GM18951 (cell line): ENCODE data around the gene ATP6AP2.
"Not testable (repeated sequence)": the region's sequence is repeated elsewhere in the genome, so short reads cannot be mapped to it uniquely, and the experiment has no call there.

ENCODE experiments used
- POLR2A ChIP-seq: IDR thresholded peaks from 4 replicates; pipeline ENCODE4 v1.6.1; 2011; ENCODE audit warnings: mild to moderate bottlenecking; ENCODE audit not compliant: insufficient read length, insufficient read depth; ENCODE audit errors: extremely low read depth
- in situ Hi-C: fragments of 300-500 bp; cut with MboI; formaldehyde crosslinking; loops from one replicate; pipeline ENCODE4 v1.12.0; 2022; ENCODE audit warnings: low sequenced_read_pairs, mixed read lengths, inconsistent platforms; ENCODE audit not compliant: unreplicated experiment

Gene ATP6AP2

DNA sequence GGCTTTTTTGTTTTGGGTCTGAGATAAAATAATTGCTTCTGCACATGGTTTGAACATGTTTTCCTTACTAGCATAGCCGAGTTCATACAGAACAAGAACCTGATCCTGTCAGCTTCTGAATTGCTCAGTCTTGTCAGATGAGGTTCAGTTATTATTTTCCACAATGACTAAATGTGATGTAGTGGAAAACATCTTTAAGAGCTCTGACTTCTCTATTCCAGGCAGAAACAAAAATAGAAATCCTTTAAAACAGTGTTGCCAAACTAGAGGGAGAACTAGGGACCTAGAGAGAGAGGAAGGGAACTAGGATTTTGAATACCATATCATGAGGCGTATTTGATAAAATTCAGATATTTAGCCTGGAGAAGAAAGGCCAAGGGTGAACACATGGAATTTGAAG, 2.0 kb downstream of the ATP6AP2 start:
- TF ChIP-seq POLR2A = no peak
- in situ Hi-C loops = no loop called here

GRCh38 chrX:40587623-40588022, 6.9 kb downstream of the ATP6AP2 start:
- in situ Hi-C loops = not testable (repeated sequence)

- in situ Hi-C loops = not testable (repeated sequence)
Observed at GRCh38 chrX:40589616-40590321, 9.0 kb downstream of the ATP6AP2 start.

- in situ Hi-C loops = no loop called here
- no peak for TF ChIP-seq POLR2A
Observed at GRCh38 chrX:40603446-40603845, 22.7 kb downstream of the ATP6AP2 start.

DNA sequence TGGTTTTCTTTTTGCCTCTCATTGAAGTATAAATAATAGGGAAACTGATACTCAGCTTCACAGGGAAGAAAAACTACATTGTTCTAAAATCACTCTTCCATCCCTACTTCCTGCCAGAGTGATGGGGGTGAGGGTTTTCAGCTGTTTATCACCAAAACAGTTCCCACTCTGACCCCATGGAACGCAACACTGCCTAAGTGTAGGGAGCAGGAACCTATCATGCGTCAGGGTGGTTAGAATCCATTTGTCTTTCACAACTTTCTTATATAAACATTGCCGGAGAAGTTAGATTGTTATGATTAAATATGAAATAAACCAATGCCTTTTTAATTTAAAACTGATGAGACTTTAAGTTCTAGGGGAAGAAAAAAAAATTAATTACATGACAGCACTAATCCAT, 26.6 kb downstream of the ATP6AP2 start:
- TF ChIP-seq POLR2A = no peak
- in situ Hi-C loops = no loop called here

DNA sequence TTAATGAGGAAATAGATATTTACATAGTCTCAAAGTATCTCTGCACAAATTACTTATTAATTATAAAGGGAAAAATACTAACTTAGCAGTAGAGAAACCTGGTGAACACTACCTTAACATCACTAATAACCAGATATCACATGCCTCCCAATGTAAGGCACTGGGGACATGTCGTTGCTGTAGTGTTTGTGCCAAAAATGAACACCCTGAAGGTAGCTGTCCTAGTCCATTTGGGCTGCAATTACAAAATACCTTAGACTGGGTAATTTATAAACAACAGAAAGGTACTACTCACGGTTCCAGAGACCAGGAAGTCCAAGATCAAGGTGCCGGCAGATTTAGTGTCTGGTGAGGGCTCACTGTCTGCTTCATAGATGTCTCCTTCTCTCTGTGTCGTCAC, 31.7 kb downstream of the ATP6AP2 start:
- no peak for TF ChIP-seq POLR2A
- in situ Hi-C loops = no loop called here

- in situ Hi-C loops = no loop called here
- no peak for TF ChIP-seq POLR2A
Observed at GRCh38 chrX:40615976-40616375, 35.2 kb downstream of the ATP6AP2 start.

- no peak for TF ChIP-seq POLR2A
- in situ Hi-C loops = no loop called here
Observed at GRCh38 chrX:40617566-40617965, 36.8 kb downstream of the ATP6AP2 start.

GRCh38 chrX:40622479-40623138, 41.8 kb downstream of the ATP6AP2 start:
- TF ChIP-seq POLR2A = no peak
- in situ Hi-C loops = no loop called here

- TF ChIP-seq POLR2A = no peak
- in situ Hi-C loops = no loop called here
Observed at GRCh38 chrX:40623139-40623536, 42.4 kb downstream of the ATP6AP2 start, which contains the start of gene MPC1L. MPC1L (plus strand) TSS chrX:40623428; CDS start chrX:40623566, 138 bp downstream.

DNA sequence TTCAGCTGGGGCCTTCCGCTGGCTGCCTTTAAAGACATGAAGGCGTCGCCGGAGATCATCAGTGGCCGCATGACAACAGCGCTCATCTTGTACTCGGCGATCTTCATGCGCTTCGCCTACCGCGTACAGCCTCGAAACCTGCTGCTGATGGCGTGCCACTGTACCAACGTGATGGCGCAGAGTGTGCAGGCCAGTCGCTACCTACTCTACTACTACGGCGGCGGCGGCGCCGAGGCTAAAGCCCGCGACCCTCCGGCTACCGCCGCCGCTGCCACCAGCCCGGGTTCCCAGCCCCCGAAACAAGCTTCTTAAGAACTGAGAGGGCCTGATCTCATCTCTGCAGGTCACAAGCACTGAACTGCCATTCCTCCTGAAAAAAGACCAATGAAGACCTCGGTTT, 42.9 kb downstream of the ATP6AP2 start:
- TF ChIP-seq POLR2A = no peak
- in situ Hi-C loops = no loop called here

DNA sequence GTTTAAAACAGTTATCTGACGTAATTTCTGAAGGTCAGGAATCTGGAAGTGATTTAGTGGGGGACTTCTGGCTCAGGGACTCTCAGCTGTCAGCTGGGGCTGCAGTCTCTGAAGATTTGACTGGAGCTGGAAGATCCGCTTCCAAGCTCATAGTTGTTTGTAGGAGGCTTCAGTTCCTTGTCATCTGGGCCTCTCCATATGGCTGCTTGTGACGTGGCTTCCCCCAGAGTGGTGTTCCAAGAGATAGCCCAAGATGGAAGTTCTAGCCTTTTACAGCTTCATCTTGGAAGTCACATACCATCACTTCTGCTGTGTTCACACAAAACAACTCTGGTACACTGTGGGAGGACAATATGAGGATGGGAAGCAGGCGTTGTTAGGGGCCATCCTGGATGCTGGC, 44.5 kb downstream of the ATP6AP2 start:
- in situ Hi-C loops = no loop called here
- no peak for TF ChIP-seq POLR2A

DNA sequence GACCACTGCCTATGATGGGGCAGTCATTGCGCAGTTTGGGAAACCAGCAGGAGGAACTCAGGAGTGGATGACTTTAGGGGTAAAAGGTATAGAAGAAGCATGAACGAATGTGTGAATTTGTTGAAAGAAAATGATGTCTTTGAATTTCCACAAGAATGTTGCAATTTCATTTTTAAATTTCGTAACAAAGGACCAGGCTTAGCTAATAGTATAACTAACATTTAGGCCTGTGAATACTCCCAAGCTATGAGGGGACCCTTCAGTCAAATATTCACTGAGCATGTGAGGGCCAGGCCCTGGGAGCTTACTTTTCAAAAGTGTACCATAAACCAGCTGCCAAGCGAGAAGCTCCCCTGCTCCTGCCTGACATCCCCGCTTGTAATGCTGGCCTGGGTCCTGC, 47.7 kb downstream of the ATP6AP2 start:
- in situ Hi-C loops = no loop called here
- TF ChIP-seq POLR2A = no peak

DNA sequence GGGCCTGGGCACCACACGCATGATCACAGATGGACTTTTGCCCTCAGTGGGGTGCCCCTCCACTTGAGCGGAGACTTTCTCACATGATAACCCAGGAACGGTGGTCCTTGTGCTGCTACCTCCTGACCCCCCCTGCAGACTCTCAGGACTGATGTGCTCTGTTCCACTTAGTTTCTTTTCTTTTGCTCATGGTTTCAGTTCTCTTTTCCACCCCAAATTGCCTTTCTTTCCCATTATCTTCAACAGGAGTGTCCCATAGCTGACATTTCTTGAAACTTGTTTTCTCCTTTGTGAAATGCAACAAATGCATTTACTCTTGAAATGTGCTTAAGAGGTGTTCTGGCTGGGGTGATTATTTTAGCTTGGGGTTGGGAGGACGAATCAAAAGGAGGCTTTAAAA, 51.4 kb downstream of the ATP6AP2 start:
- no peak for TF ChIP-seq POLR2A
- in situ Hi-C loops = no loop called here

- in situ Hi-C loops = no loop called here
- no peak for TF ChIP-seq POLR2A
Observed at GRCh38 chrX:40637687-40638086, 56.9 kb downstream of the ATP6AP2 start.

- in situ Hi-C loops = loop anchor here (10.0 kb wide), 1 partner anchor 839 kb away; no protein-coding TSS in a partner anchor
- no peak for TF ChIP-seq POLR2A
Observed at GRCh38 chrX:40644176-40644575, 63.4 kb downstream of the ATP6AP2 start.
